Measurements from ENCODE around the gene ZMYND8. TPM values are rescaled to one million over a fixed set of nuclear protein-coding genes. Genes with fewer than 3 reads are reported as not detected.
A peak's percentile ranks its signal among the peaks of the same experiment; 100 is the strongest.

ZMYND8 gene
- total RNA-seq, 4 donors from 2014 or later: 33.3 to 46.7 (median 39.2) TPM

GRCh38 chr20:47348539-47349142, 7.9 kb downstream of the ZMYND8 start:
- TF ChIP-seq CTCF (IDR thresholded peaks at IDR 0.05; ENCODE audit: low read depth): no peak

GRCh38 chr20:47347661-47348435, 8.7 kb downstream of the ZMYND8 start:
- TF ChIP-seq CTCF (IDR thresholded peaks at IDR 0.05; ENCODE audit: low read depth): no peak

- TF ChIP-seq CTCF (IDR thresholded peaks at IDR 0.05; ENCODE audit: low read depth): peak; percentile 80
These were observed 10.3 kb downstream of the ZMYND8 start for GRCh38 chr20:47346172-47346571.

- no peak for TF ChIP-seq CTCF (IDR thresholded peaks at IDR 0.05; ENCODE audit: low read depth)
These were observed 11.3 kb downstream of the ZMYND8 start for GRCh38 chr20:47345214-47345613.

- no peak for TF ChIP-seq CTCF (IDR thresholded peaks at IDR 0.05; ENCODE audit: low read depth)
These were observed 13.5 kb downstream of the ZMYND8 start for GRCh38 chr20:47343007-47343472.

- TF ChIP-seq CTCF (IDR thresholded peaks at IDR 0.05; ENCODE audit: low read depth): no peak
These were observed 18.3 kb downstream of the ZMYND8 start for GRCh38 chr20:47338131-47338628.

GRCh38 chr20:47337413-47337812, 19.1 kb downstream of the ZMYND8 start:
- no peak for TF ChIP-seq CTCF (IDR thresholded peaks at IDR 0.05; ENCODE audit: low read depth)
